ENCODE data around the gene PSTK.

The PSTK gene

DNA sequence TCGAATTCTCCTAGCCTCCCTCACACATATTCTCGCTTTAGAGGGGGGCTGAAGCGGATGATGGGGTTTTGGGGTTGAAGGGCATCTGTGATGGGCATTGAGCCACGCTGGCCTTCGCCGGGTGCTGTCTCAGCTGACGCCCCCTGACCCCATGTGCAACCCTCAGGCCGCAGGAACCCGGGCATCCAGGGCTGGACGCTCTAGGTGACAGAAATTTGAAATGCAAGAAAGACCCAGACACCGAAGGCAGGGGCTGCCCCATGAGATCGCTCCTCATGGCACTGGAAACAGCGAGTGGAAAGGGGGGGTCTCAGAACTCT lies 25.5 kb upstream of the PSTK start:
- Histone ChIP-seq H3K79me2 (ENCODE audit: insufficient read depth, low read length) (peaks cover 34% of the 10 kb centered on the region), H3K4me2 (ENCODE audit: low read depth, low read length, poor library complexity, severe bottlenecking) (peak overlapping the region; percentile 93), H3K4me3 (ENCODE audit: low read length, poor library complexity, severe bottlenecking) (peak overlapping the region; percentile 93), H3K9ac (ENCODE audit: low read depth, low read length, poor library complexity, severe bottlenecking) (peak overlapping the region; percentile 68), H3F3A (ENCODE audit: low read depth) (no peaks in the 10 kb centered on the region), H3K36me3 (ENCODE audit: insufficient read depth, low read length) (no peaks in the 10 kb centered on the region), H2AFZ (ENCODE audit: low read length) (peak overlapping the region; percentile 87), H3K9me2 (replicated peaks; ENCODE audit: low read depth, low read length) (no peaks in the 10 kb centered on the region), H3K9me3 (ENCODE audit: insufficient read depth, low read depth, low read length) (no peaks in the 10 kb centered on the region), H3K4me1 (ENCODE audit: insufficient read depth, low read length, poor library complexity, severe bottlenecking) (peaks cover 54% of the 10 kb centered on the region), H3K27me3 (ENCODE audit: insufficient read depth, low read length, poor library complexity, severe bottlenecking) (no peaks in the 10 kb centered on the region), H4K20me1 (ENCODE audit: insufficient read depth, low read length, poor library complexity, severe bottlenecking) (no peaks in the 10 kb centered on the region)
- no peak for TF ChIP-seq CTCF (conservative IDR thresholded peaks at IDR 0.05; ENCODE audit: low read length)
- no peak for TF ChIP-seq EZH2phosphoT487 (IDR thresholded peaks at IDR 0.05; ENCODE audit: borderline replicate concordance)

DNA sequence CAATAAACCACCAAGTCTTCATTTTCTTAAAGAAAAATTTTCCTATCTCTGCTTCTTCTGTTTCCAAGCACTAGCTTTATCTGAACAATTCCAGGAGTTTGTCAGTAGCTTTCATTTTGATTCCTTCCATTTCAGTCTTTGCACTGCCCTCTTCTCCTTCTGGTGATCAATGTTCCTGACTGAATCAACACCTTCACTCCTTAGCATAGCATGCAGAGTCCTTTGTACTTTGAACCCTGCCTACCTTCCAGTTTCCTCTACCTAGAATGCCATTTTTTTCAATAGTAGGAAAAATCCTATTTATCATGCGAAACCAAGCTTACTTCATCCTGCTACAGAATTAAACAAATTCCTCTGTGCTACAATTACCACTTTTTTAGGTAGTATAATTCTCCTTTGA lies 24.3 kb upstream of the PSTK start:
- peak overlapping the region; percentile 68 for H3K9ac ChIP-seq (ENCODE audit: low read depth, low read length, poor library complexity, severe bottlenecking)
- no peaks in the 10 kb centered on the region for H4K20me1 ChIP-seq (ENCODE audit: insufficient read depth, low read length, poor library complexity, severe bottlenecking)
- H3K27me3 ChIP-seq (ENCODE audit: insufficient read depth, low read length, poor library complexity, severe bottlenecking), result no peaks in the 10 kb centered on the region
- H3K9me2 ChIP-seq (replicated peaks; ENCODE audit: low read depth, low read length), result no peaks in the 10 kb centered on the region
- no peaks in the 10 kb centered on the region for H3F3A ChIP-seq (ENCODE audit: low read depth)
- no peaks in the 10 kb centered on the region for H3K36me3 ChIP-seq (ENCODE audit: insufficient read depth, low read length)
- no peaks in the 10 kb centered on the region for H3K9me3 ChIP-seq (ENCODE audit: insufficient read depth, low read depth, low read length)
- peak overlapping the region; percentile 93 for H3K4me2 ChIP-seq (ENCODE audit: low read depth, low read length, poor library complexity, severe bottlenecking)
- H3K4me3 ChIP-seq (ENCODE audit: low read length, poor library complexity, severe bottlenecking), result peak overlapping the region; percentile 93
- TF ChIP-seq CTCF (conservative IDR thresholded peaks at IDR 0.05; ENCODE audit: low read length) (no peak), EZH2phosphoT487 (IDR thresholded peaks at IDR 0.05; ENCODE audit: borderline replicate concordance) (no peak)
- peaks cover 43% of the 10 kb centered on the region for H3K4me1 ChIP-seq (ENCODE audit: insufficient read depth, low read length, poor library complexity, severe bottlenecking)
- no peak overlapping the region for H2AFZ ChIP-seq (ENCODE audit: low read length)
- peaks cover 34% of the 10 kb centered on the region for H3K79me2 ChIP-seq (ENCODE audit: insufficient read depth, low read length)

DNA sequence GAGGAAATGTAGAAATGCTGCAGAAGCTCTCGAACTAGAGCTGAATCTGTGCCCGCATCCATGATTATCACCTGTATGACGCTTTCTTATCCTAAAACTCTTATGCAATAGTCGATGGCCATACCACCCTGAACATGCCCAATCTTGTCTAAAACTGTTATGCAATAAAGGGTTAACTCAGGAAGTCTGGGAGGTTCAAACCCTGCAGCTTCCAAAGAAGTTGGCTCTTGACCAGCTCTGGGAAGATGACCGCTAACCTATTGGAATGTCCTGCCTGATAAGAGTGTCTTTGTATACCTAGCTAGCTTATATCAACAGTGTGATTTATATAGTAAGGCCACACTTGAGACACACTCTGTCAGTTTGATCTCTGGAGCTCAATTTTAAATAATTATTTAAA lies 22.7 kb upstream of the PSTK start:
- no peak for TF ChIP-seq EZH2phosphoT487 (IDR thresholded peaks at IDR 0.05; ENCODE audit: borderline replicate concordance)
- no peak for TF ChIP-seq CTCF (conservative IDR thresholded peaks at IDR 0.05; ENCODE audit: low read length)
- H3F3A ChIP-seq (ENCODE audit: low read depth), result no peaks in the 10 kb centered on the region
- H3K4me3 ChIP-seq (ENCODE audit: low read length, poor library complexity, severe bottlenecking), result peak overlapping the region; percentile 12
- H3K9ac ChIP-seq (ENCODE audit: low read depth, low read length, poor library complexity, severe bottlenecking), result peak overlapping the region; percentile 25
- H3K79me2 ChIP-seq (ENCODE audit: insufficient read depth, low read length), result peaks cover 26% of the 10 kb centered on the region
- no peaks in the 10 kb centered on the region for H3K9me2 ChIP-seq (replicated peaks; ENCODE audit: low read depth, low read length)
- no peaks in the 10 kb centered on the region for H3K27me3 ChIP-seq (ENCODE audit: insufficient read depth, low read length, poor library complexity, severe bottlenecking)
- peak overlapping the region; percentile 93 for H3K4me2 ChIP-seq (ENCODE audit: low read depth, low read length, poor library complexity, severe bottlenecking)
- H3K9me3 ChIP-seq (ENCODE audit: insufficient read depth, low read depth, low read length), result no peaks in the 10 kb centered on the region
- peaks cover 36% of the 10 kb centered on the region for H3K4me1 ChIP-seq (ENCODE audit: insufficient read depth, low read length, poor library complexity, severe bottlenecking)
- no peaks in the 10 kb centered on the region for H4K20me1 ChIP-seq (ENCODE audit: insufficient read depth, low read length, poor library complexity, severe bottlenecking)
- no peak overlapping the region for H2AFZ ChIP-seq (ENCODE audit: low read length)
- no peaks in the 10 kb centered on the region for H3K36me3 ChIP-seq (ENCODE audit: insufficient read depth, low read length)
